Measurements from ENCODE around the gene MRAS. TPM values are rescaled to one million over a fixed set of nuclear protein-coding genes. Genes with fewer than 3 reads are reported as not detected.

Gene MRAS
- polyA plus RNA-seq, 1 donor from 2014 or later = 52.8 TPM

GRCh38 chr3:138433892-138434275 is 85.5 kb downstream of the MRAS start:
- H3K9me2 ChIP-seq (ENCODE audit: insufficient read depth, low read length) = no peaks in the 10 kb centered on the region
- H3F3A ChIP-seq (ENCODE audit: insufficient read depth, low read length, poor library complexity, severe bottlenecking) = no peaks in the 10 kb centered on the region
- H3K36me3 ChIP-seq (ENCODE audit: insufficient read depth, low read length) = no peaks in the 10 kb centered on the region
- peaks cover 41% of the 10 kb centered on the region for H3K27me3 ChIP-seq (ENCODE audit: insufficient read depth, low read depth, low read length)
- H4K20me1 ChIP-seq (ENCODE audit: insufficient read depth) = no peaks in the 10 kb centered on the region
- no peak overlapping the region for H3K27ac ChIP-seq (ENCODE audit: low read length)
- H3K4me2 ChIP-seq (ENCODE audit: low read length) = no peak overlapping the region
- H2AFZ ChIP-seq (ENCODE audit: low read depth, low read length) = no peak overlapping the region
- H3K9me3 ChIP-seq (ENCODE audit: low read length) = peaks cover 5% of the 10 kb centered on the region
- H3K4me3 ChIP-seq (ENCODE audit: low read length) = peak overlapping the region; percentile 74
- no peaks in the 10 kb centered on the region for H3K79me2 ChIP-seq (replicated peaks; ENCODE audit: insufficient read depth, low read length)
- TF ChIP-seq REST (IDR thresholded peaks at IDR 0.05; ENCODE audit: borderline replicate concordance) (no peak), RAD21 (conservative IDR thresholded peaks at IDR 0.05) (no peak), EP300 (conservative IDR thresholded peaks at IDR 0.05; ENCODE audit: poor library complexity, severe bottlenecking) (no peak), MXI1 (conservative IDR thresholded peaks at IDR 0.05; ENCODE audit: poor library complexity, severe bottlenecking) (no peak), EZH2 (IDR thresholded peaks at IDR 0.05; ENCODE audit: borderline replicate concordance, insufficient read depth, low read length, poor library complexity, severe bottlenecking) (no peak), TAF1 (IDR thresholded peaks at IDR 0.05; ENCODE audit: low read depth) (no peak), SMC3 (conservative IDR thresholded peaks at IDR 0.05; ENCODE audit: poor library complexity) (no peak), POLR2AphosphoS5 (IDR thresholded peaks at IDR 0.05) (no peak)
- TF ChIP-seq, protein P1, sequence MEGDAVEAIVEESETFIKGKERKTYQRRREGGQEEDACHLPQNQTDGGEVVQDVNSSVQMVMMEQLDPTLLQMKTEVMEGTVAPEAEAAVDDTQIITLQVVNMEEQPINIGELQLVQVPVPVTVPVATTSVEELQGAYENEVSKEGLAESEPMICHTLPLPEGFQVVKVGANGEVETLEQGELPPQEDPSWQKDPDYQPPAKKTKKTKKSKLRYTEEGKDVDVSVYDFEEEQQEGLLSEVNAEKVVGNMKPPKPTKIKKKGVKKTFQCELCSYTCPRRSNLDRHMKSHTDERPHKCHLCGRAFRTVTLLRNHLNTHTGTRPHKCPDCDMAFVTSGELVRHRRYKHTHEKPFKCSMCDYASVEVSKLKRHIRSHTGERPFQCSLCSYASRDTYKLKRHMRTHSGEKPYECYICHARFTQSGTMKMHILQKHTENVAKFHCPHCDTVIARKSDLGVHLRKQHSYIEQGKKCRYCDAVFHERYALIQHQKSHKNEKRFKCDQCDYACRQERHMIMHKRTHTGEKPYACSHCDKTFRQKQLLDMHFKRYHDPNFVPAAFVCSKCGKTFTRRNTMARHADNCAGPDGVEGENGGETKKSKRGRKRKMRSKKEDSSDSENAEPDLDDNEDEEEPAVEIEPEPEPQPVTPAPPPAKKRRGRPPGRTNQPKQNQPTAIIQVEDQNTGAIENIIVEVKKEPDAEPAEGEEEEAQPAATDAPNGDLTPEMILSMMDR (IDR thresholded peaks at IDR 0.05; ENCODE audit: poor library complexity, severe bottlenecking) = no peak
- H3K9ac ChIP-seq (ENCODE audit: low read length) = no peak overlapping the region

GRCh38 chr3:138434276-138434874 is 86.0 kb downstream of the MRAS start, which contains the start of gene ESYT3:
Gene ESYT3, plus strand, starts transcription at chr3:138434616. Its CDS starts 183 bp downstream, at chr3:138434799.
- no peak within 1 kb of the TSS for H3K27ac ChIP-seq (ENCODE audit: low read length)
- H3K4me3 ChIP-seq (ENCODE audit: low read length) = peak within 1 kb of the TSS; percentile 74
- H3K9ac ChIP-seq (ENCODE audit: low read length) = peak within 1 kb of the TSS; percentile 30
- H2AFZ ChIP-seq (ENCODE audit: low read depth, low read length) = peak within 1 kb of the TSS; percentile 44
- peaks cover 5% of the 10 kb centered on the region for H3K9me3 ChIP-seq (ENCODE audit: low read length)
- no peaks in the 10 kb centered on the region for H3F3A ChIP-seq (ENCODE audit: insufficient read depth, low read length, poor library complexity, severe bottlenecking)
- peaks cover 41% of the 10 kb centered on the region for H3K27me3 ChIP-seq (ENCODE audit: insufficient read depth, low read depth, low read length)
- peak within 1 kb of the TSS; percentile 74 for H3K4me2 ChIP-seq (ENCODE audit: low read length)
- TF ChIP-seq SMC3 (conservative IDR thresholded peaks at IDR 0.05; ENCODE audit: poor library complexity) = no peak
- TF ChIP-seq POLR2AphosphoS5 (IDR thresholded peaks at IDR 0.05) = peak; percentile 5
- H4K20me1 ChIP-seq (ENCODE audit: insufficient read depth) = no peaks in the 10 kb centered on the region
- no peaks in the 10 kb centered on the region for H3K9me2 ChIP-seq (ENCODE audit: insufficient read depth, low read length)
- H3K36me3 ChIP-seq (ENCODE audit: insufficient read depth, low read length) = no peaks in the 10 kb centered on the region
- no peaks in the 10 kb centered on the region for H3K79me2 ChIP-seq (replicated peaks; ENCODE audit: insufficient read depth, low read length)
